Sigmoid colon (tissue), 7 donors: ENCODE results near the gene PLEKHH1. TPM values are rescaled to one million over a fixed set of nuclear protein-coding genes. Genes with fewer than 3 reads are reported as not detected.

Source experiments
- DNase-seq: peaks from one replicate; pipeline ENCODE4 v3.0.0-alpha.2; 2019
- H3K27ac ChIP-seq, 4 donors: fragments of 200-600 bp; sonication (generic); one replicate each; pipeline ENCODE4 v1.5.1; 2016 to 2019; ENCODE audit warnings: mild to moderate bottlenecking in 1 of 4
- H3K27me3 ChIP-seq, 3 donors: fragments of 200-600 bp; sonication (generic); one replicate each; pipeline ENCODE4 v1.5.1; 2019; ENCODE audit warnings: mild to moderate bottlenecking in 1 of 3
- H3K36me3 ChIP-seq, 4 donors: fragments of 200-600 bp; sonication (generic); one replicate each; pipeline ENCODE4 v1.5.1; 2016 to 2019
- H3K4me1 ChIP-seq, 4 donors: fragments of 200-600 bp; sonication (generic); one replicate each; pipeline ENCODE4 v1.5.1; 2017 to 2019
- H3K4me3 ChIP-seq, 4 donors: fragments of 200-600 bp; sonication (generic); one replicate each; pipeline ENCODE4 v1.5.1; 2017 to 2019; ENCODE audit warnings: mild to moderate bottlenecking in 2 of 4, moderate library complexity in 1 of 4
- H3K9me3 ChIP-seq, 4 donors: fragments of 200-600 bp in 3 of 4; sonication (generic) in 3 of 4; one replicate each; pipeline versions ENCODE4 v1.5.1 to v1.6.1; 2013 to 2019
- EP300 ChIP-seq, 4 donors: sonication (generic); formaldehyde crosslinking; IDR thresholded peaks; one replicate each; pipeline ENCODE4 v1.6.1; 2017; ENCODE audit warnings: antibody characterized with exemption in 4 of 4
- POLR2A ChIP-seq, 2 donors: fragments of 450-650 bp; IDR thresholded peaks; one replicate each; pipeline ENCODE4 v1.6.1; 2016; ENCODE audit warnings: antibody characterized with exemption in 2 of 2, mild to moderate bottlenecking in 2 of 2, moderate library complexity in 2 of 2
- POLR2AphosphoS5 ChIP-seq, 4 donors: sonication (generic); formaldehyde crosslinking; IDR thresholded peaks; one replicate each; pipeline ENCODE4 v1.6.1; 2017; ENCODE audit warnings: antibody characterized with exemption in 4 of 4
- WGBS, 2 donors: extraction: QIAGEN DNeasy Blood & Tissue Kit; methylation state at CpG; one replicate each; pipeline ENCODE4 v1.1.7; 2013; 5-methylcytosine and 5-hydroxymethylcytosine counted together
- intact Hi-C: fragments of 100-400 bp; cut with DNase I; formaldehyde crosslinking; loops from one replicate; pipeline ENCODE4 v1.15.1; 2023
- polyA plus RNA-seq, 3 donors: library from polyadenylated mRNA; stranded (reverse); fragments of 200-250 nt; gene quantifications; one replicate each; pipeline ENCODE4 v1.2.3, GENCODE V29; 2013
- total RNA-seq, 4 donors: library from RNA; depleted of rRNA; stranded (reverse); fragments of >200 nt; gene quantifications; one replicate each; pipeline ENCODE4 v1.1.0, GENCODE V29; 2016
- TF ChIP-seq, protein P1 (sequence below), 4 experiments: fragments of 450-650 bp in 3 of 4; fragments of 200-600 bp in 1 of 4; IDR thresholded peaks; one replicate each; pipeline ENCODE4 v1.5.1; 2016 to 2019; ENCODE audit warnings: antibody characterized with exemption in 4 of 4, mild to moderate bottlenecking in 3 of 4, moderate library complexity in 2 of 4
- donor health status: healthy with polysubstance abuse.
- donor health status: Bipolar disorder and iron deficiency.
- donor health status: healthy.

Gene PLEKHH1
- total and polyA plus RNA-seq, 7 donors: 2.0 to 25.3 (median 8.0) TPM

DNA sequence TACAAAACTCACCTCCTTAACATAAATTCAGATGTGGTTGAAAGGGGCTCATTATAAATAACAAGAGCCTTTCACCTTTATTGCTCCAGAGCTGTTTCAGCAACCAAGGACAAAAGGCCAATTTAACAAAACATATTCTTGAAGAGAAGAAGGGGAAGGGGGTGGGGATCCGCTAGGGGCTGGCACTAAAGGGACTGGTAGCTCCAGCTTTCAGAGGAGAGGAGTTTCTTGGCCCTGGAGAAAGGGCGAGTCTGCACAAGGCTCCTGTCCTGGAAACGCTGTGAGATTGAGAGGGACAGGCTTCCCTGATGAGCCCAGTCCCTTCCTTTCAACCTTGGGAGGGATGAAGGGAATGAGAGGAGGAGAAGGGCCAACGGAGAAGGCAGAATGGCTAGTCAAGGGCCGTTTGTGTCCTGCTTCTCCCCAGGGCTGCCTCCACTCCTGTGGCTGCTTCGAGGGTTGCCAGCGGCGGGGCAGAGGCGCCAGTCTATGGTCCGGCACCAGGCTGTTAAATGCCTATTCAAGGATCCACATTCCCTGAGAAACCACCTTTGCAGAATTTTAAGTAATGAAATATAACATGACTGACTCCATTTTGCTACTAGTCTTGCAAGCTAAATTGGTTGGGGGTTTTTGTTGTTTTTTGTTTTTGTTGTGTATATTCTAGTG, 76.7 kb downstream of the PLEKHH1 start:
- H3K27me3 ChIP-seq: no peaks in the 10 kb centered on the region
- intact Hi-C loops: no loop called here
- no peak overlapping the region for H3K4me3 ChIP-seq
- 75 to 82% methylated on average over 10 of the region's 10 CpGs for WGBS, 2 donors
- H3K27ac ChIP-seq: no peak overlapping the region
- DNase-seq: no peak
- no peaks in the 10 kb centered on the region for H3K9me3 ChIP-seq
- no peaks in the 10 kb centered on the region for H3K36me3 ChIP-seq
- TF ChIP-seq, protein P1, sequence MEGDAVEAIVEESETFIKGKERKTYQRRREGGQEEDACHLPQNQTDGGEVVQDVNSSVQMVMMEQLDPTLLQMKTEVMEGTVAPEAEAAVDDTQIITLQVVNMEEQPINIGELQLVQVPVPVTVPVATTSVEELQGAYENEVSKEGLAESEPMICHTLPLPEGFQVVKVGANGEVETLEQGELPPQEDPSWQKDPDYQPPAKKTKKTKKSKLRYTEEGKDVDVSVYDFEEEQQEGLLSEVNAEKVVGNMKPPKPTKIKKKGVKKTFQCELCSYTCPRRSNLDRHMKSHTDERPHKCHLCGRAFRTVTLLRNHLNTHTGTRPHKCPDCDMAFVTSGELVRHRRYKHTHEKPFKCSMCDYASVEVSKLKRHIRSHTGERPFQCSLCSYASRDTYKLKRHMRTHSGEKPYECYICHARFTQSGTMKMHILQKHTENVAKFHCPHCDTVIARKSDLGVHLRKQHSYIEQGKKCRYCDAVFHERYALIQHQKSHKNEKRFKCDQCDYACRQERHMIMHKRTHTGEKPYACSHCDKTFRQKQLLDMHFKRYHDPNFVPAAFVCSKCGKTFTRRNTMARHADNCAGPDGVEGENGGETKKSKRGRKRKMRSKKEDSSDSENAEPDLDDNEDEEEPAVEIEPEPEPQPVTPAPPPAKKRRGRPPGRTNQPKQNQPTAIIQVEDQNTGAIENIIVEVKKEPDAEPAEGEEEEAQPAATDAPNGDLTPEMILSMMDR (IDR thresholded peaks at IDR 0.05): no peak
- TF ChIP-seq POLR2A (IDR thresholded peaks at IDR 0.05): no peak
- no peak for TF ChIP-seq POLR2AphosphoS5 (IDR thresholded peaks at IDR 0.05)
- TF ChIP-seq EP300 (IDR thresholded peaks at IDR 0.05): no peak
- H3K4me1 ChIP-seq: no peaks in the 10 kb centered on the region

DNA sequence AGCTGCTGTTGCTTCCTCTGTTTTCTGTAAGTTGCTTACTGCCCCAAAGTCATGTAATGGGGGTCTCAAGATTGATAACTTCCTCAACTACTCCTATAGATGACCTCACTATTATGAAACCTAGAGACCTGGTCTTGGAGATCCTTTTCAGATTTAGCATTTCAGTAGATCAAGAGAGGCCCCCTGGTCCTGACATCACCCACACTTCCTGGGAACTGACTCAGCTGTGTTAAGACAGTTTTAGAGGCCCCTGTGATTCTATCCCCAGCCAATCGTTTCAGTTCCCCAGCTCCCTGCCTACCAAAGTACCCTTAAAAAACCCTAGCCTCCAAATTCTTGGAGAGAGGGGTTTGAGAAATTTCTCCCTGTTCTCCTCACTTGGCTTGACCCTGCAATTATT, 77.4 kb downstream of the PLEKHH1 start:
- Histone ChIP-seq H3K9me3 (no peaks in the 10 kb centered on the region), H3K27me3 (no peaks in the 10 kb centered on the region), H3K27ac (no peak overlapping the region), H3K4me3 (no peak overlapping the region), H3K36me3 (no peaks in the 10 kb centered on the region), H3K4me1 (no peaks in the 10 kb centered on the region)
- DNase-seq: no peak
- TF ChIP-seq, protein P1 (IDR thresholded peaks at IDR 0.05): no peak
- TF ChIP-seq POLR2A (IDR thresholded peaks at IDR 0.05) (no peak), EP300 (IDR thresholded peaks at IDR 0.05) (no peak)
- 67 to 83% methylated on average over 1 of the region's 1 CpG for WGBS, 2 donors
- intact Hi-C loops: no loop called here

DNA sequence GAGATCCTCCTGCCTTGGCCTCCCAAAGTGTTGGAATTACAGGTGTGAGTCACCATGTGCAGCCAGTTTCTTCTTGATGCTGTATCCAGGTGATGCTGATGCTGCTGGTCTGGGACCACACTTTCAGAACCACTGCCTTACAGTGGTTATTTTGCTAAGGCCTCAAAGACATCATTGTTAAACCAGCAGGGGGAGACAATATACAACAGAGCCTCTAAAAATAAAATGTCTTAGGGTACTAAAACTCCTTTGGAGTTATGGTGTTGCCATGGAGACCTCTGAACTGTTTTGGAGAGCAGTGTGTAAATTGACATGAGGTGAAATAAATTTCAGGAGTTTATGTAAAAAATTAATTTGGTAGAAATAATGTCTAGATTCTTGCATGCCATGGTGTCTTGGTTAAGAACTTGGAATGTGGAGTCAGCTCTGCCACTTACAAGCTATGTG, 85.5 kb downstream of the PLEKHH1 start:
- Histone ChIP-seq H3K9me3 (no peaks in the 10 kb centered on the region), H3K4me3 (no peak overlapping the region), H3K27ac (peak overlapping the region; percentile 75 to 80 (median 78)), H3K27me3 (no peaks in the 10 kb centered on the region), H3K4me1 (peaks cover 0 to 41% (median 36%) of the 10 kb centered on the region in 4 donors), H3K36me3 (no peaks in the 10 kb centered on the region)
- TF ChIP-seq EP300 (IDR thresholded peaks at IDR 0.05) (no peak), POLR2A (IDR thresholded peaks at IDR 0.05) (no peak), POLR2AphosphoS5 (IDR thresholded peaks at IDR 0.05) (no peak)
- TF ChIP-seq, protein P1 (IDR thresholded peaks at IDR 0.05): peak; percentile 60 to 82 (median 70)
- intact Hi-C loops: loop anchor here (1.0 to 2.0 kb wide), 3 partner anchors 48 to 86 kb away; partner anchors contain the start of gene VTI1B
- DNase-seq: no peak

DNA sequence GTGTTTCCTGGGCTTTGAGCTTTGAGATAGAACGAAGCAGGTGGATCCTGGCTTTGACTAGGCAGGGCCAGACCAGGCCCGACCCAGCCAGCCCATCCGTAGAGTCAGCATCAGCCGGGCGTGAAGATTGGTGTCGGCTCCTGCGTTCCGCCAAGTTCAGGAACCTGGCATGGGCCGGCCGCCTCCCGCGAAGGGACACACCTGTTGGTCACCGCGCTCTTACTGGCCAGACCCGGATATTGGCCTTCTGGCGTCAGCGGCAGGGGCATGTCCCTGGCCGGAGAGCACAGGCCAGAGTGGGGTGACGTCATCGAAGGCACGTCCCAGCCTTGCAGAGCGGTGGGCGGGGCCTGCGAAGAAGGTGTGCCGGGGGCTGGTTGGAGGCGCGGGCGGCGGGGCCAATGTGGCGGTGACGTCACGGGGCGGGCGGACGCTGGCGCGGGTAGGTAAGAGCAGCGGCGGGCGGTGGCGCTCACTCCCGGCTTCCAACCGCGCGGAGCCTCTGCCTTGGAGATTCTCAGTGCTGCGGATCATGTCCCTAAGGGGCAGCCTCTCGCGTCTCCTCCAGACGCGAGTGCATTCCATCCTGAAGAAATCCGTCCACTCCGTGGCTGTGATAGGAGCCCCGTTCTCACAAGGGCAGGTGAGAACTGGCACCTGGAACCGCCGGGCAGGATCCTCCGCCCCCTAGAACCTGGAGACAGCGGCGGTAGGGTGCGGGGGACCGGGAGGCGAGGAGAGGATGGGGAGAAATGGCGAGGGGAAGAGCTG, 86.5 kb downstream of the PLEKHH1 start, which contains the start of gene ARG2:
ARG2 (plus strand) TSS at position 475 of the 771 bp plus-strand sequence; CDS start at position 533, 58 bp downstream.
- TF ChIP-seq, protein P1 (IDR thresholded peaks at IDR 0.05): no peak
- TF ChIP-seq EP300 (IDR thresholded peaks at IDR 0.05) (peak in 1 of 4 donors; percentile 43), POLR2A (IDR thresholded peaks at IDR 0.05) (peak; percentile 42 to 60), POLR2AphosphoS5 (IDR thresholded peaks at IDR 0.05) (peak; percentile 48 to 93 (median 82))
- DNase-seq: peak; percentile 98
- Histone ChIP-seq H3K4me1 (peaks cover 0 to 45% (median 40%) of the 10 kb centered on the region in 4 donors), H3K36me3 (no peaks in the 10 kb centered on the region), H3K9me3 (no peaks in the 10 kb centered on the region), H3K4me3 (peak within 1 kb of the TSS; percentile 46 to 64 (median 60)), H3K27me3 (no peaks in the 10 kb centered on the region), H3K27ac (peak within 1 kb of the TSS; percentile 75 to 80 (median 78))
- WGBS, 2 donors: 1% methylated on average over 62 of the region's 62 CpGs
- intact Hi-C loops: loop anchor here (2.0 kb wide), 2 partner anchors 47 to 55 kb away; partner anchors contain the start of gene VTI1B
